Hepatocyte (in vitro differentiated cells): Measurements from ENCODE around the gene LZIC. TPM values are rescaled to one million over a fixed set of nuclear protein-coding genes. Genes with fewer than 3 reads are reported as not detected.

Experiments
- DNase-seq: peaks from one replicate; pipeline ENCODE4 v3.0.0-alpha.2; 2016; ENCODE audit warnings: low spot score
- H2AFZ ChIP-seq: fragments of 200-600 bp; sonication (generic); 2 replicates; pipeline ENCODE4 v1.6.0; 2016; ENCODE audit warnings: antibody characterized with exemption, mild to moderate bottlenecking
- H3K27ac ChIP-seq: fragments of 200-600 bp; sonication (generic); 2 replicates; pipeline ENCODE4 v1.5.1; 2016; ENCODE audit warnings: mild to moderate bottlenecking
- H3K27me3 ChIP-seq: fragments of 200-600 bp; sonication (generic); 2 replicates; pipeline ENCODE4 v1.6.1; 2016
- H3K36me3 ChIP-seq: fragments of 200-600 bp; sonication (generic); replicated peaks from 2 replicates; pipeline ENCODE4 v1.5.1; 2016; ENCODE audit warnings: low read depth; ENCODE audit not compliant: insufficient read depth
- H3K4me1 ChIP-seq: fragments of 200-600 bp; sonication (generic); 2 replicates; pipeline ENCODE4 v1.5.1; 2016; ENCODE audit warnings: mild to moderate bottlenecking, moderate library complexity; ENCODE audit not compliant: insufficient read depth
- H3K4me2 ChIP-seq: fragments of 200-600 bp; sonication (generic); 2 replicates; pipeline ENCODE4 v1.6.0; 2016
- H3K4me3 ChIP-seq: fragments of 200-600 bp; sonication (generic); 2 replicates; pipeline ENCODE4 v1.5.1; 2016; ENCODE audit warnings: mild to moderate bottlenecking
- H3K79me2 ChIP-seq: fragments of 200-600 bp; sonication (generic); 2 replicates; pipeline ENCODE4 v1.6.0; 2017; ENCODE audit warnings: mild to moderate bottlenecking
- H3K9me2 ChIP-seq: fragments of 200-600 bp; sonication (generic); replicated peaks from 2 replicates; pipeline ENCODE4 v1.6.0; 2017; ENCODE audit warnings: mild to moderate bottlenecking; ENCODE audit not compliant: insufficient read depth
- H3K9me3 ChIP-seq: fragments of 200-600 bp; sonication (generic); 2 replicates; pipeline ENCODE4 v1.5.1; 2016; ENCODE audit warnings: low read depth, mild to moderate bottlenecking
- H4K20me1 ChIP-seq: fragments of 200-600 bp; sonication (generic); 2 replicates; pipeline ENCODE4 v1.6.0; 2016; ENCODE audit warnings: mild to moderate bottlenecking; ENCODE audit not compliant: insufficient read depth, poor library complexity, severe bottlenecking
- EZH2 ChIP-seq: fragments of 200-600 bp; sonication (generic); IDR thresholded peaks from 2 replicates; pipeline ENCODE4 v1.6.1; 2016; ENCODE audit warnings: antibody characterized with exemption, mild to moderate bottlenecking, borderline replicate concordance
- EZH2phosphoT487 ChIP-seq: fragments of 200-600 bp; sonication (generic); IDR thresholded peaks from one replicate; pipeline ENCODE4 v1.6.1; 2018; ENCODE audit warnings: antibody characterized with exemption, mild to moderate bottlenecking, low read depth, moderate library complexity; ENCODE audit not compliant: unreplicated experiment, severe bottlenecking
- WGBS: methylation state at CpG from one replicate; pipeline ENCODE4 v1.1.6; 2016; ENCODE audit warnings: low lambda C conversion rate; ENCODE audit errors: missing lambda C conversion rate; 5-methylcytosine and 5-hydroxymethylcytosine counted together
- polyA plus RNA-seq: library from polyadenylated mRNA; unstranded; fragments of >200 nt; fragmentation: Nextera tagmentation; extraction: Ambion mirVana; gene quantifications from 2 replicates; pipeline ENCODE4 v1.2.1, GENCODE V29; 2016
- total RNA-seq: library from RNA; depleted of rRNA; stranded (reverse); fragments of >200 nt; gene quantifications from 2 replicates; pipeline ENCODE4 v1.2.3, GENCODE V29; 2014
- TF ChIP-seq, protein P1 (sequence below): fragments of 200-600 bp; sonication (generic); IDR thresholded peaks from 2 replicates; pipeline ENCODE4 v1.5.1; 2016; ENCODE audit warnings: antibody characterized with exemption, mild to moderate bottlenecking; ENCODE audit not compliant: poor library complexity

The LZIC gene
- total and polyA plus RNA-seq, 2 experiments from 2014 or later, result 24.2 to 48.1 TPM

GRCh38 chr1:9888886-9889285, 54.3 kb downstream of the LZIC start:
- Histone ChIP-seq H3K27ac (no peak overlapping the region), H3K4me1 (peaks cover 16% of the 10 kb centered on the region), H3K9me3 (no peaks in the 10 kb centered on the region), H3K27me3 (no peaks in the 10 kb centered on the region), H2AFZ (no peak overlapping the region), H3K9me2 (no peaks in the 10 kb centered on the region), H3K36me3 (no peaks in the 10 kb centered on the region), H4K20me1 (no peaks in the 10 kb centered on the region), H3K4me2 (no peak overlapping the region), H3K4me3 (no peak overlapping the region), H3K79me2 (peaks cover 20% of the 10 kb centered on the region)
- no peak for DNase-seq
- WGBS, result 96% methylated on average over 9 of the region's 9 CpGs
- TF ChIP-seq, protein P1, sequence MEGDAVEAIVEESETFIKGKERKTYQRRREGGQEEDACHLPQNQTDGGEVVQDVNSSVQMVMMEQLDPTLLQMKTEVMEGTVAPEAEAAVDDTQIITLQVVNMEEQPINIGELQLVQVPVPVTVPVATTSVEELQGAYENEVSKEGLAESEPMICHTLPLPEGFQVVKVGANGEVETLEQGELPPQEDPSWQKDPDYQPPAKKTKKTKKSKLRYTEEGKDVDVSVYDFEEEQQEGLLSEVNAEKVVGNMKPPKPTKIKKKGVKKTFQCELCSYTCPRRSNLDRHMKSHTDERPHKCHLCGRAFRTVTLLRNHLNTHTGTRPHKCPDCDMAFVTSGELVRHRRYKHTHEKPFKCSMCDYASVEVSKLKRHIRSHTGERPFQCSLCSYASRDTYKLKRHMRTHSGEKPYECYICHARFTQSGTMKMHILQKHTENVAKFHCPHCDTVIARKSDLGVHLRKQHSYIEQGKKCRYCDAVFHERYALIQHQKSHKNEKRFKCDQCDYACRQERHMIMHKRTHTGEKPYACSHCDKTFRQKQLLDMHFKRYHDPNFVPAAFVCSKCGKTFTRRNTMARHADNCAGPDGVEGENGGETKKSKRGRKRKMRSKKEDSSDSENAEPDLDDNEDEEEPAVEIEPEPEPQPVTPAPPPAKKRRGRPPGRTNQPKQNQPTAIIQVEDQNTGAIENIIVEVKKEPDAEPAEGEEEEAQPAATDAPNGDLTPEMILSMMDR, result no peak
- no peak for TF ChIP-seq EZH2phosphoT487
- TF ChIP-seq EZH2, result no peak

DNA sequence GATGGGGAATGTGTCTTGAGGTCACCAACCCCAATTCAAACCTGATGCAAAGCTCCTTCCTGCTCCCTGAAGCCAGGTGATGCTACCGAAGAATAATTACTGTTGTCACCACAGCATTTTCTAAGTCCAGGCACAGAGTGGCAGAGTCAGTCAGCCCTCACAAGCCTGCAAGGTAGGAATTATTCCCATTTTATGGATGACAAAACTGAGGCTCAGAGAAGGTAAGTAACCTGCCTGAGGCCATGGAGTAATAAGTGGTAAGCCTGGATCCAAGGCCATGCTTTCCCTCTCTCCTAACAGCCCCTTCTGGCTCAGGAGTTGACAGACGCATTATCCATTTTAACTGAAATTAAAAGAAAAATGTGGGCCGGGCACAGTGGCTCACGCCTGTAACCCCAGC, 56.1 kb downstream of the LZIC start:
- no peaks in the 10 kb centered on the region for H3K36me3 ChIP-seq
- no peak overlapping the region for H3K4me2 ChIP-seq
- no peak for DNase-seq
- TF ChIP-seq, protein P1, result no peak
- no peak for TF ChIP-seq EZH2
- no peak for TF ChIP-seq EZH2phosphoT487
- H3K27me3 ChIP-seq, result no peaks in the 10 kb centered on the region
- H3K4me3 ChIP-seq, result no peak overlapping the region
- 95% methylated on average over 4 of the region's 4 CpGs for WGBS
- H2AFZ ChIP-seq, result no peak overlapping the region
- H3K9me2 ChIP-seq, result no peaks in the 10 kb centered on the region
- no peak overlapping the region for H3K27ac ChIP-seq
- H3K9me3 ChIP-seq, result no peaks in the 10 kb centered on the region
- H4K20me1 ChIP-seq, result no peaks in the 10 kb centered on the region
- peaks cover 20% of the 10 kb centered on the region for H3K79me2 ChIP-seq
- peaks cover 16% of the 10 kb centered on the region for H3K4me1 ChIP-seq

DNA sequence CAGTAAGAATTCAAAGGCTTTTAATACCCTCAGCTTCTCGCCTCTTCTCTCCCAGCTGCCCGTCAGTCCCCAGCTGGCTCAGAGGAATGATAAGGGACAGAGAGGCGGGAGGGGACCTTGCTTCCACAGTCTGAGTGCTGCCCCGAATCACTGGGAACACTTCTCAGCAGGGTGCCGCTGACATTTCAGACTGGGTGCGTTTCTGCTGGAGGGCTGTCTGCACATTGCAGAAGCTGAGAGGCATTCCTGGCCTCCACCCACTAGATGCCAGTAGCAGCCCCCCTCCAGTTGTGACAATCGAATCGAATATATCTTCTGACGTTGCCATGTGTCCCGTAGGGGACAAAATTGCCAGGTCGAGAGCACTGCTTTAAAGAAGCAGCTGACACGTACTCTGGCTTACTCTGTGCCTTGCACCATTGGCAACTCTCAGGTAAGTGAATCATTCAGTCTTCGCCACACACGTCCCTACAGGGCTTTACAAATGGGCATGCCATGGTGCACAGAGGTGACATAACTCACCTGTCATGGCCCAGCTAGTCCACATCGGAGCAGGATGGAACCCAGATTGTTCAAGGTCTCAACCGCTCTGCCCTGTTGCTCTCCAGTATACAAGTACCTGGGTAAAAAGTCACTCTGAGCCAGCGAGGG, 57.0 kb downstream of the LZIC start:
- H3K4me1 ChIP-seq, result peaks cover 13% of the 10 kb centered on the region
- no peaks in the 10 kb centered on the region for H3K36me3 ChIP-seq
- no peak overlapping the region for H2AFZ ChIP-seq
- no peaks in the 10 kb centered on the region for H3K9me3 ChIP-seq
- no peak for TF ChIP-seq EZH2phosphoT487
- TF ChIP-seq, protein P1, result no peak
- TF ChIP-seq EZH2, result no peak
- DNase-seq, result no peak
- 75% methylated on average over 17 of the region's 17 CpGs for WGBS
- no peaks in the 10 kb centered on the region for H4K20me1 ChIP-seq
- H3K4me3 ChIP-seq, result no peak overlapping the region
- peaks cover 17% of the 10 kb centered on the region for H3K79me2 ChIP-seq
- H3K4me2 ChIP-seq, result no peak overlapping the region
- H3K9me2 ChIP-seq, result no peaks in the 10 kb centered on the region
- H3K27ac ChIP-seq, result no peak overlapping the region
- H3K27me3 ChIP-seq, result no peaks in the 10 kb centered on the region
